ENCODE results near the gene SEC24B. TPM values are rescaled to one million over a fixed set of nuclear protein-coding genes. Genes with fewer than 3 reads are reported as not detected.
A peak's percentile ranks its signal among the peaks of the same experiment; 100 is the strongest.

Gene SEC24B
- 21.4 and 21.7 TPM in 2 replicates for total RNA-seq (2014; rRNA removed; shearing (Covaris generic))

DNA sequence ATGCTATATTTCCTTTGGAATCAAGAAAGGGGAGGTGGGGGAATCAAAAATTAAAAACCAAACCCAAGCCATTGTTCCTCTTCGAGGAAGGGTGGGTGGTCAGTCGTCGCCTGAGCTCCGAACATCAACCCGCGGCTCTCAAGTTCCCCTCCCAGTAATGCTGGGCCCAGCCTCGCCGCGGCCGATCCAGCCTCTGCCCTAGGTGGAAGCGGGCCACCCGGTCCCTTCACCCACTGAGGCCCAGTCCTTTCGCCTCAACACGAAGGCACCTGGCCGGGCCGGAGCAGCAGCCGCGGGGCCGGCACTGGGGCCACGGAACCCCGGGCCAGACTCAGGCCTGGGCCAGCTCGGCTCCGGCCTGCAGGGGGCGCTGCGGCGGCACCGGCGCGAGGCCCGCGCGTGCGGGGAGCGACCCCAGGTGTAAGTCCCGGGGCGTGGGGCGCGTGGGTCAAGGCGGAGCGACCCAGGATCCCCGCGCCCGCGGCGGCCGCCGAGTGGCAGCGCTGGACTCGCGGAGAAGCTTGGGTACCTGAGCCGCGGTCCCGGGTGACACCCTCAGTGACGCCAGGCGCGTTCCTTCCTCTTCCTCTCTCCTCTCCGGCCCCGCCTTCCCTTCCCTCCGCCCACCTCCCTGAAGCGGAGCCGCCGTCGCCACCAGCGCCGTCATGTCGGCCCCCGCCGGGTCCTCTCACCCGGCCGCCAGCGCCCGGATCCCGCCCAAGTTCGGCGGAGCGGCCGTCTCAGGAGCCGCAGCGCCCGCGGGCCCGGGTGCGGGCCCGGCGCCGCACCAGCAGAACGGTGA, at the start of gene SEC24B:
Gene SEC24B (plus strand): TSS at position 611 of the 802 bp plus-strand sequence. CDS start 55 bp downstream, at position 666.
- H3K36me3 ChIP-seq (replicated peaks; ENCODE audit: control insufficient read depth, insufficient read depth, low read length), result no peaks in the 10 kb centered on the region
- no peaks in the 10 kb centered on the region for H3K27me3 ChIP-seq (ENCODE audit: control insufficient read depth, insufficient read depth, low read length)
- peak within 1 kb of the TSS; percentile 76 for H3K4me3 ChIP-seq (ENCODE audit: insufficient read depth, low read depth, low read length)
- DNase-seq, result peak; percentile 91

DNA sequence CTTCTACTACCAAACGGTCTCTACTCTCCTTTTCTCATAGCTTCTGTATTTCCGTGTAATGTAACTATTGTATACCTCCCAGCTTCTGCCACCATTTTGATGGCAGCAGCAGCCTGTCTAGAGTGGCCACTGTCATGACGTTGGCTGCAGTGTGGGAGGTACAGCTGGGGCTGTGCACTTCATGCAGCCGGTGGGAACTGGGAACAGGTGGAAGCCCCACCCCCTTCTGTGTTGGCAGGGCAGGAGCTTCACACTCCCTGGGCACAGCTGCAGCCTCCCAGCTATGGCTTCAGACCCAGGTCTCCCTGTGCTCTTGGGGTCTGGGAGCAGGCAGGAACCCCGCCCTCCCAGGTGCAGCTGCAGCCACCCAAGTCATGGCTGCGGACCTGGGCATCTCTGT, 49.8 kb upstream of the SEC24B start:
- no peak for DNase-seq
- H3K27me3 ChIP-seq (ENCODE audit: control insufficient read depth, insufficient read depth, low read length), result no peaks in the 10 kb centered on the region
- H3K36me3 ChIP-seq (replicated peaks; ENCODE audit: control insufficient read depth, insufficient read depth, low read length), result no peaks in the 10 kb centered on the region
- no peak overlapping the region for H3K4me3 ChIP-seq (ENCODE audit: insufficient read depth, low read depth, low read length)

DNA sequence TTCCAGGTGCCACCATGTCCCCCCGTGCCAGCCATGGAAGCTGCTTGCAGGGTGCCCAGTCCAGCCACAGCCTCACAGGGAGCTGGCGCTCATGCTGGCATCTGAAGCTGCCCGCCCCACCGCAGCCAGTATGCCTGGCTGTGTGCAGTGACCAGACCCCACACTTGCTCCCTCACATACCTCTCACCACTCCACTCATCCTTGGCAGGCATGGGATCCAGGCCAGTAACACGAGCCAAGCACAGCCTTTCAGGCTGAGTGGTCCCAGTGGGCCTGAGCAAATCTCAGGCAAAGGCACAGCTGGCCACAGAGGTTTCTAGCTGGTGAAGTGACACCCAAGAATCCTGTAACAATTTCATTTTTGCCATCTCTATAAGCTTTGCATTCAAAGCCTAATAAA, 48.4 kb upstream of the SEC24B start:
- DNase-seq, result no peak
- H3K36me3 ChIP-seq (replicated peaks; ENCODE audit: control insufficient read depth, insufficient read depth, low read length), result no peaks in the 10 kb centered on the region
- no peak overlapping the region for H3K4me3 ChIP-seq (ENCODE audit: insufficient read depth, low read depth, low read length)
- H3K27me3 ChIP-seq (ENCODE audit: control insufficient read depth, insufficient read depth, low read length), result no peaks in the 10 kb centered on the region

DNA sequence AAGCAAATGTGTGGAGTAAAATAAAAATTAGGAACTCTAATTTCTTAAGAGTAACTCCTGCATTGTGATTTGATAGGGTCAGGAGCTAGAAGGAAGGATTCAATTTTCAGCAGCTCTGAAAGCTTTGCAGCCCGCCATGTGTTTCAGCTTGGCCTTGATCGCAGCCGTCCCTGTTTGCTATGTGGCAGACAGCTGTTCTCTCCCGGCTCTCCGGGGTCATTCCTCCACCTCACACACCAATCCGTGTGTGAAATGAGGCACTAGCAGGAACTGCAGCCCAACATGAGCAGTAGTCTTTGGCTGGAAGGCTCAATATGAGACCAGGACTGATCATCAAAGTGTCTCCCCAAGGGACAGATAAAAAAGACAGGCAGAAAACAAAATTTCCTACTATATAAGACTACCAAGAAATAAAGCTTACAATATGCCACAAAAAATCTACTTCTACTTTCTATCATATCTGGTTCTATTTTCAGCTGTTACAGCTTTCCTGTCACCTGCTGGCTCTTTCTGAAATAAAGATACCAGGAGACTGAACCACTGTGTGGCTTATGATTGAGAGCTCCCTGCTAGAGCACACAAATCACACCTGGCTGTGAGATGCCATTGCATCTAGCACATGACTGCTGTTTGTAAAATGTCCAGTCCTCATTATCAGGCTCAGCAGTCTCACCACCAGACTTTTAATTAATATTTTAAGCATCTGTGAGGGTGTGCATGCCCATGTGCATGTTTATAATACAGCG, 44.1 kb upstream of the SEC24B start:
- Histone ChIP-seq H3K4me3 (ENCODE audit: insufficient read depth, low read depth, low read length) (no peak overlapping the region), H3K27me3 (ENCODE audit: control insufficient read depth, insufficient read depth, low read length) (no peaks in the 10 kb centered on the region), H3K36me3 (replicated peaks; ENCODE audit: control insufficient read depth, insufficient read depth, low read length) (no peaks in the 10 kb centered on the region)
- peak; percentile 38 for DNase-seq

DNA sequence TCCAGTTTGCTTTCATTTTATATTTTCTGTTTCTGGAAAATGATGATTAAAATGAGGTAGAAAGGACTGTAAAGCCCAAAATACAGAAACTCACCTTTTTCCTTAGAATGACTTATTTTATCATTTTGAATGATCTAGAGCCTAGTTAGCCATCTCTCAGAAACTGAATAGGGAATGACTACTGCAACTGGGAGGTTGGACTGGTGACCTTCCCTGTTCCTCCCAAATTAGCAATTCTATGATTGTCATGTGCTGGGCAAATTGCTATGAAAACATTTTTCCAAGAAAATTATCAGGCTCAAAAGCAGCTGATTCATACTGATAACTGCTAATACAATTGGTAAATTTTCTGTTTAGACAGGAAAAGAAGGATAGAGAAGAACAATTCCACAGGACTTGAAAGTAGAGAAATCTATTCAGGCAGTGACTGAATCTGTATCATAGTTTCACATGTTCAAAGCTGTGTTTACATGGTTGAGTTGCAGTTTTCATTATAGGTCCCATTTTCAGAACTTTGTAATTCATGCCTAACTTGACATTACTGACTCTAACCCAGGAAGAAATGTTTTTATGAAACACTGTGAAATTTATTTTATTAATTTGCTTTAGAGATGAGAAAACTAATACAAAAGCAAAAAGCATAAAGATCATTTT, 43.4 kb upstream of the SEC24B start:
- Histone ChIP-seq H3K27me3 (ENCODE audit: control insufficient read depth, insufficient read depth, low read length) (no peaks in the 10 kb centered on the region), H3K4me3 (ENCODE audit: insufficient read depth, low read depth, low read length) (no peak overlapping the region), H3K36me3 (replicated peaks; ENCODE audit: control insufficient read depth, insufficient read depth, low read length) (no peaks in the 10 kb centered on the region)
- no peak for DNase-seq

DNA sequence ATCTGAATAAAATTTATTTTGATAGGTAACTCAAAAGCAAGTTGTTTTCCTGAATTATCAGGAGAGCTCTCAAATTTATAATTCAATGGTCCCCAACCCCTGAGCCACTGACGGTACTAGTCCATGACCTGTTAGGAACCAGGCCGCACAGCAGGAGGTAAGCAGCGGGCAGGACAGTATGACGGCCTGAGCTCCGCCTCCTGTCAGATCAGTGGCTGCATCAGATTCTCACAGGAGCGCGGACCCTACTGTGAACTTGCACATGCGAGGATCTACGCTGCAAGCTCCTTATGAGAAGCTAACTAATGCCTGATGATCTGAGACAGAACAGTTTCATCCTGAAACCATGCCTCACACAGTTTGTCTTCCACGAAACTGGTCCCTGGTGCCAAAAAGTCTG, 37.9 kb upstream of the SEC24B start:
- DNase-seq, result no peak
- no peak overlapping the region for H3K4me3 ChIP-seq (ENCODE audit: insufficient read depth, low read depth, low read length)
- H3K27me3 ChIP-seq (ENCODE audit: control insufficient read depth, insufficient read depth, low read length), result no peaks in the 10 kb centered on the region
- no peaks in the 10 kb centered on the region for H3K36me3 ChIP-seq (replicated peaks; ENCODE audit: control insufficient read depth, insufficient read depth, low read length)

DNA sequence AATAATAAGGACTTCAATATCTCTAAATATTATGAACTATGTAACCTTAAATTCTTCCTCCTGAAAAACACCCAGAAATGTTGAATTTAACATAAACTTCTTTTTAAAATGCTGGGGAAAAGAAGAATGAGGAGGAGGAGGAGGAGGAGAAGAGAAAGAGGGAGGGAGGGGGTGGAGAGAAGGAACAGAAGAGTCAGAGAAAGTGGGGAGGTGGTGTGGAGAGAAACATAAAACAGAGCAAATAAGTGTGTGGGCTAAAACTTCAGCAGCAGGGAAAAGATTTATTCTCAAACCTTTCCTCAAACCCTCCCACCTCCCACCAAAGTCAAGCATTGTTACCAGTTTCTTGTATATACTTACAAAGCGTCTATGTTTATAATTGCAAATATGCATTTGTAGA, 34.7 kb upstream of the SEC24B start:
- Histone ChIP-seq H3K36me3 (replicated peaks; ENCODE audit: control insufficient read depth, insufficient read depth, low read length) (no peaks in the 10 kb centered on the region), H3K27me3 (ENCODE audit: control insufficient read depth, insufficient read depth, low read length) (no peaks in the 10 kb centered on the region), H3K4me3 (ENCODE audit: insufficient read depth, low read depth, low read length) (no peak overlapping the region)
- DNase-seq, result no peak

DNA sequence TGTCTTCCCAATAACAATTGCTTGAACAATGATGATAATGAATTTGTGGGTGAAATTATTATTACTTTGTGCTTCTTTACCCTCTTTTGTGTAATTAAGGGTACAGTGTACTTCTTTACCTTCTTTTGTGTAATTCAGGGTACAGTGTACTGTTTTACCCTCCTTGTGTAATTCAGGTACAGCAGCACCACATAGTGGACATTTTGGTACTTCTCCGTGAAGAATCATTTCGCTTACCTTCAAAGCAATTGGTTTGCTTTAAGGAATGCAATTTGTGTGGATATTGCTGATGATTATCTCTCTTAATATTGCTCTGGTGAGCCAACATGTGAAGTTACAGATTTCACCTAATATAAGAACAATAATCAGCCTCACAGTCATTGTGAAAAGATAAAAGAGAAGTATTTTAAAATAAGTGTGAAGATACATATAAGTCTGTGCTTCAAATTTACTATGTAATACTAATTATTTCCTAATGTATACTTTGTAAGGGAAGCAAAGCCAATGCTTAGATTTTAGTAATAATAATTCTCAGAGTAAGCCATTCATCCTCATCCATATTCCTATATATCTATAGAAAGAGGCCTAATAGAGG, 27.2 kb upstream of the SEC24B start:
- H3K36me3 ChIP-seq (replicated peaks; ENCODE audit: control insufficient read depth, insufficient read depth, low read length), result no peaks in the 10 kb centered on the region
- H3K27me3 ChIP-seq (ENCODE audit: control insufficient read depth, insufficient read depth, low read length), result no peaks in the 10 kb centered on the region
- no peak overlapping the region for H3K4me3 ChIP-seq (ENCODE audit: insufficient read depth, low read depth, low read length)
- no peak for DNase-seq

DNA sequence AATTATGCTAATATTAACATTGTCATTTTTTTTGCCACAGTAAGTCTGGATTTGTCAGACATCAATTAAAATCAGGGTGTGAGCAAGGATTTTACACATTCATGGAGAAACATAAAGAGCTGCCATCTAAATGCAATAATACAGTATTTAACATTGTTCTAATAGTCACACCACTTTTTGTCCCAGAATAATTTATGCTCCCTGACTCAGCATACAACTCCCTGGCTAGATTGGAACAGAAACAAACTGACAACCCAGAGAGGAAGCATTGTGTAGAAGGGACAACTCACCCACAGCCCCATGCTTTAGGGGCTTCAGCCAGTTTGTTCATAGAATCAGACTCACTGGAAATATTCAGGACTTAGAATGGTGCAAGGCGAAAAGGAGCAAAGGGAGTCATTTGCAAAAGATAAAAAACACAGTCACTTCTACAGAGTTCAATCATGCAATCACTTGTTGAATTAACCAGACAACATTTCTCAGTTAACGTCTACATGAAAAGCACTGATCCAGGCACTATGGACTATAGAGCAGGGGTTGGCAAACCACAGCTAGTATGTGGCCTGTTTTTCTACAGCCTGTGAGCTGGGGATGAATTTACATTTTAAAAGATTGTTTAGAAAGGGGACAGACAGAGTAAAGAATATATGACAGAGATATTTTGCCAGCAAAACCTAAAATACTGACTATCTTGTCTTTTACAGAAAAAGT, 26.4 kb upstream of the SEC24B start:
- no peak for DNase-seq
- Histone ChIP-seq H3K4me3 (ENCODE audit: insufficient read depth, low read depth, low read length) (no peak overlapping the region), H3K27me3 (ENCODE audit: control insufficient read depth, insufficient read depth, low read length) (no peaks in the 10 kb centered on the region), H3K36me3 (replicated peaks; ENCODE audit: control insufficient read depth, insufficient read depth, low read length) (no peaks in the 10 kb centered on the region)

DNA sequence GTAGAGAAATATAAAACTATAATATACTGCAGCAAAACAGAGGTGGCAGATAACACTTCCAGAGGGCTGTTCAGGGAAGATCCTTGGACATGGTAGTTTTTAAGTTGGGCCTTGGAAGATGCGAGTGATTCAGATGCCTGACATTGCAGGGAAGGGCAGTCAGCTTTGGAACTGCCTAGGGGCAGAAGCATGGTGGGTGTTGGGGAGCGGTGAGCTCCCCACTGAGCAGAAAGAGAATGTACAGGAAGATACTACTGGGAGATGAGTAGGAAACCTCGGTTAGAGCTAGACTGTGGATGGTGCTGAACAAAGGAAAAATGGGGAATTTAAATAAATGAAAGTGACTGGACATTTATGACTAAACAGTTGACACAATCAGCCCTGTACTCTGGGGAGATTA, 24.9 kb upstream of the SEC24B start:
- H3K36me3 ChIP-seq (replicated peaks; ENCODE audit: control insufficient read depth, insufficient read depth, low read length), result no peaks in the 10 kb centered on the region
- no peak overlapping the region for H3K4me3 ChIP-seq (ENCODE audit: insufficient read depth, low read depth, low read length)

DNA sequence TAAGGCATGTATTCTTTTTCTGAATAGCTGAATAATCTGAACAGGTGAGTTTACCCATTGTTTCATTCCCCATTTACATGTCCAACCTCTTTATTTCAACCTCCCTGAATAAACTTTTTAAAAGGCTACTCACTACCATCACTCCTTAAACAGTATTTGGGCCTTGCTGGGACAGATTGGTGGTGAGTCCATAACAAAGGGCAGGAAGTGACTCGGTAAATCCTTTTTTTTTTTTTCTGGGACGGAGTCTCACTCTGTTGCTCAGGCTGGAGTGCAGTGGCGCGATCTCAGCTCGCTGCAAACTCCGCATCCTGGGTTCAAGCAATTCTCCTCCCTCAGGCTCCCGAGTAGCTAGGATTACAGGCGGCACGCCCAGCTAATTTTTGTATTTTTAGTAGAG, 23.4 kb upstream of the SEC24B start:
- H3K4me3 ChIP-seq (ENCODE audit: insufficient read depth, low read depth, low read length), result no peak overlapping the region
- H3K27me3 ChIP-seq (ENCODE audit: control insufficient read depth, insufficient read depth, low read length), result no peaks in the 10 kb centered on the region
- no peaks in the 10 kb centered on the region for H3K36me3 ChIP-seq (replicated peaks; ENCODE audit: control insufficient read depth, insufficient read depth, low read length)
- DNase-seq, result no peak

More for the DNA sequence above, 24.9 kb upstream of the SEC24B start:
- DNase-seq, result no peak
- H3K27me3 ChIP-seq (ENCODE audit: control insufficient read depth, insufficient read depth, low read length), result no peaks in the 10 kb centered on the region

DNA sequence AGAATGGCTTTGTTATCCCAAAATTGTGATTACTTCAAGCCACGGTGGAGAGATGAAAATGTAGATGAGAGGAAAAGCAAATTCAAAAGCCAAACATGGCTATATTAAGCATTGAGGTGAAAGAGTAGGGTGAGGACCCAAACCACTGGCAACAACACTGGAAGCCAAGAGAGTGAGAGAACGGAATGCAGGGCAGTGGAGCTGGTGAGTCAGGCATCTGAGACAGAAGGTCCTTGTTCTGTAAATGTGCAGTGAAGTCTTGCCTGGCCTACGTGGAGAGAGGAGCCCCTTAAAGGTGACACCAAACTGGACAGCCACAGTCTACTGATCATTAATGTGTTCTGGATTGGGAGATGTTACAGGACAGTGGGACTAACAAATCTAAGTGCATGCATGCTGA, 22.8 kb upstream of the SEC24B start:
- DNase-seq, result no peak
- H3K36me3 ChIP-seq (replicated peaks; ENCODE audit: control insufficient read depth, insufficient read depth, low read length), result no peaks in the 10 kb centered on the region
- H3K27me3 ChIP-seq (ENCODE audit: control insufficient read depth, insufficient read depth, low read length), result no peaks in the 10 kb centered on the region
- H3K4me3 ChIP-seq (ENCODE audit: insufficient read depth, low read depth, low read length), result no peak overlapping the region

DNA sequence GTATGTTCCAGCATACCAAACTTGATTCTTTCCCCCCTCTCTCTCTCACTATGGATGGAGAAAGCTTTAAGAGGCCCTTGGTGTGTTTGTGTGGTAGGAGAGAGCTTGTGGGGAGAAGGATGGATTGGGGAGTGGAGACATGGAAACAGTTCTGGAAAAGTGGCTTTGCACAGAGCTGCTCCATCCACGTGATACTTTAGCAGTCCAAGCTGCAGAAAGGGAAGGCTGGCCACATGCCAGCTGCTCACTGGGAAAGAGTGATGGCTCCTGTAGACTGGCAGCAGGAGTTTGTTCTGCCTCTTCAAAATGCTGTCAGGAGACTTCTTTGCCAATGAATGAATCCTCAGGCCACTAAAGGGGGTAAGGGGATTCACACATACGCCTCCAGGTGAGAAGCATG, 21.7 kb upstream of the SEC24B start:
- no peak for DNase-seq
- Histone ChIP-seq H3K4me3 (ENCODE audit: insufficient read depth, low read depth, low read length) (no peak overlapping the region), H3K36me3 (replicated peaks; ENCODE audit: control insufficient read depth, insufficient read depth, low read length) (no peaks in the 10 kb centered on the region), H3K27me3 (ENCODE audit: control insufficient read depth, insufficient read depth, low read length) (no peaks in the 10 kb centered on the region)

DNA sequence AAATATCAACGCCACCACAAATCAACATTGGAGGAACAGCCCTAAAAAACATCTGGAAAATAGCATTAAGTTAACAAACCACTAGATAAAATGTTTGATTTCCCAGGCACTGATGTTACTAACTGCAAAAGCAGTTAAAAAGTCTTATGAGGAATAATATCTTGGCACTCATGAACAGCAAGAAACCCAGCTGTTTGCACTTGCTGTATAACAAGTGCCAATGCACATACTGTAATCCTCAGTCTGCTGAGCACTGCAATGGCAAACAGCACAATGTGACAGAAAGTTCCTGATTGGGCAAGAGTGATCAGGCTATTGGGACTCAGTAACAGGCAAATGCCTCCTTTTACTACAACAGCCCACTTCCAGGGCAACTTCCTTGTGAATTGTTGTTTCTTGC, 20.8 kb upstream of the SEC24B start:
- Histone ChIP-seq H3K27me3 (ENCODE audit: control insufficient read depth, insufficient read depth, low read length) (no peaks in the 10 kb centered on the region), H3K4me3 (ENCODE audit: insufficient read depth, low read depth, low read length) (no peak overlapping the region), H3K36me3 (replicated peaks; ENCODE audit: control insufficient read depth, insufficient read depth, low read length) (no peaks in the 10 kb centered on the region)
- DNase-seq, result no peak

Data from H7 (cell line).